HG03045 (cell line): Measurements from ENCODE around the gene ARHGAP32.

Source experiments
- ATAC-seq: cut with Tn5 transposase; IDR thresholded peaks from one replicate; pipeline ENCODE4 v1.9.1; 2021; ENCODE audit warnings: mild to moderate bottlenecking, moderate library complexity; ENCODE audit not compliant: unreplicated experiment

The ARHGAP32 gene

DNA sequence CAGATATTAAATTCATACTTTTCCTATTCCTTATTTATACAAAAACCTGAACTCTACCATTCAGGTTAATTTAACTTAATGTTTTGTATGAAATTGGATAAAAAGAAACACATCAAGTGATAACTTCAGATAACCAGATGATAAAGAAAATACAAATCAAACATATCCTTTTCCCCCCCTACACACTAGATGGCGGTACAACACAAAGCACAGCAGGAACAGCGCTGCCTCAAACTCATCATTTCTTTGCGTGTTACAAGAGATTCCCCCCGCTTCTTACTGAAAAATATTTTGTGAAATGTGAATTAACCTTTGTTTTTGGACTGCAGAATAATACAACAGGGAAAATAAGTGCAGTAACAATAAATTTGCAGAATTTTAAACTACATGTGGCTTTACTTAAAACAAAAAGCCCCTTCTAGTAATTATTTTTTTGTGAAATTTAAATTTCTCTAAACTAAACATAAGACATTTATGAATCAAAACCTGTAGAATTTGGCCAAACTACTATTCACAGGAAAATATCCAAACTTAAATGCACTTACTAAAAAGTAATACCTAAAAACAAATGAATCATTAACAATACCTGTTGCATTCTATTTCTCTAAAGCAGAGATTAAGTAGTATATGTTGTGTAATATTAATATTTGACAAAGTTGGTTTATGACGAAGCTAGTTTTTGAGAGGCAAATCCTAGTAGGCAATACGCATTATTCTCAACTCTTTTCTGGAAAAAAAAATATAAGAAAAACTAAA, 74.4 kb downstream of the ARHGAP32 start:
- ATAC-seq: no peak

DNA sequence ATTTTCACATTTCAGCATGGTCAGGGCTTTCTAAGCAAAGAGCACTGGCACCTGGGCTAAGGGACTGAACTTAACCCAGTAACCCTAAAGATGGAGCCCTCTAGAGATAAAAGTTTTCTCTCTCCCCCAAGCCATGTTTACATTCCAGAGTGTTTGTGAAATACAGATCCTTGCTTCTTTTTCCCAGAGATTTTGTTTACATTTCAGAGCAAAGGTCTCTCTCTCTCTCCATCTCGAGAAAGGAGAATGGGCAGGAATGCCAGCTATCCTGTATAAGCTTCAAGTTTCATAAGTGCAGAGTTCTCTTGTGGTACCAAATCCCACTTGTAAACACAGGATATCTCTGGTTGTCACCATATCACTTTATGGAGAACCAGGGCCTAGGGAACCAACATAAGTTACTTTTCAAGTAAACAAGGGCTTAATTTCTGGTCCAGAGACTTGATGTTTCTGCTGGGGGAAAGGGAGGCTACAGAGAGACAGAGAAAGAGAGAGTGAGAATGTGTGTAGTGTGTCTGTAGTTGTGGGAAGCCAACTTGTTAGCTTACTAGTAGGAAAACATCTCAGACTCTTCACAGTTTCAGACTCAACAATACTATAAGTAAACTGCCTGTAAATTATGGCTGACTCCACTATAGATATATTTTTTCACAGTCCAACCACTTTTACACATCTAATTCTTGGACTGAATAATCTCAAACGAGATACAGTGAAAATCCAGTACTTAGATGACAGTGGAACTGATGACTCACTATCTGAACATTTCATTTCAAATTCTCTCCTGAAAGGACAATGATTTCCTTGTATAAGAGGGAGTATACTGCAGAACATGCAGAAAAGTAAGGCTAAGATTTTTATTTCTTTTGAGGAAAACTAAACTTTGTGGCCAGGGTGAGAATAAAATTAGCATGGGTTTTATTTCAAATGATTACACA, 76.2 kb downstream of the ARHGAP32 start:
- ATAC-seq: no peak

DNA sequence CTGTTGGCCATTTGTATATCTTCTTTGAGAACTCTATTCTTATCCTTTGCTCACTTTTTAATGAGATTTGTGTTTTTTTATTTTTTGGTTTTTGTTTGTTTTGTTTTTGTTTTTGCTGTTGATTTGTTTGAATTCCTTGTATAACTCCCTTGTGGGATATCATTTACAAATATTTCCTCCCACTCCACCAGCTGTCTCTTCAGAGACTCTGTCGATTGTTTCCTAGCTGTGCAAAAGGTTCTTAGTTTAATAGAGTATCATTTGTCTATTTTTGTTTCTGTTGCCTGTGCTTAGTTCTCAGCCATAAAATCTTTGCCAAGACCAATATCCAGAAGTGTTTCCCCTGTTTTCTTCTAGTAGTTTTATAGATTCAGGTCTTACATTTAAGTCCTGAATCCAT, 82.4 kb downstream of the ARHGAP32 start:
- no peak for ATAC-seq

DNA sequence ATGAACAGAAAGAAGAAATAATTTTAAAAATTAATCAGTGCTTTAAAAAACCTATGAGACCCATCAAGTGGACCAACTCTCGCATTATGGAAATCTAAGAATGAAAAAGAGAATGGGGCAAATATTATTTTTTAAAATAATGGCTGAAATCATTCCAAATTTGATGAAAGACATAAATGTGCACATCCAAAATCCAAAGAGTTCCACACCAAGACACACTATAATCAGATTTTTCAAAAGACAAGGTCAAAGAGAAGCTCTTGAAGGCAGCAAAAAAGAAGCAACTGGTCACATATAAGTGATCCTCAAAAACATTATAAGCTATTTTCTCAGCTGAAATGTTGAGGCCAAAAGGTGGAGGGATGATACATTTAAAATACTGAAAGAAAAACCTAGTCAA, 85.3 kb downstream of the ARHGAP32 start:
- no peak for ATAC-seq

DNA sequence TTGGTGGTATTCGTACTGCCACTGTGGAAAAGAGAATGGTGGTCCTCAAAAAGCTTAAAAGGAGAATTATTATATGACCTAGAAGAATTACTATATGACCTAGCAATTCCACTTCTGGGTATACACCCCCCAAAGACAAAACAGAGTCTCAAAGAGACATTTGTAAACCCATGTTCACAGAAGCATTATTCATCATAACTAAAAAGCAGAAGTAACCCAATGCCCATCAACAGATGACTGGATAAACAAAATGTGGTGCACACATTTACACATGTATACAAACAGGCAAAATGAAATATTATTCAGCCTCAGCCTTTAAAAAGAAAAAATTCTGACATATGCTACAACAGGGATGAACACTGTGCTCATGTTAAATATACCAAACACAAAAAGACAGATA, 89.4 kb downstream of the ARHGAP32 start:
- ATAC-seq: no peak

DNA sequence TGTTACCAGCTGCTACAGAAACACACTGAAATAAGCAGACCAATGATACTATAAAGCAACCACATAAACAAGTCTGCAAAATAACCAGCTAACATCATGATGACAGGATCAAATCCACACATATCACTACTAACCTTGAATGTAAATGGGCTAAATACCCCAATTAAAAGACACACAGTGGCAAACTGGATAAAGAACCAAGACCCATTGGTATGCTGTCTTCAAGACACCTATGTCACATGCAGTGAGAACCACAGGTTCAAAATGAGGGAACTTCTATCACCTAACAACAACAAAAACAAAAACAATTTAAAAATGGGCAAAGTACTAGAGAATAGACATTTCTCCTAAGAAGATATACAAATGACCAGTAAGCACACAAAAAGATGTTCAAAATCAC, 89.9 kb downstream of the ARHGAP32 start:
- ATAC-seq: no peak

DNA sequence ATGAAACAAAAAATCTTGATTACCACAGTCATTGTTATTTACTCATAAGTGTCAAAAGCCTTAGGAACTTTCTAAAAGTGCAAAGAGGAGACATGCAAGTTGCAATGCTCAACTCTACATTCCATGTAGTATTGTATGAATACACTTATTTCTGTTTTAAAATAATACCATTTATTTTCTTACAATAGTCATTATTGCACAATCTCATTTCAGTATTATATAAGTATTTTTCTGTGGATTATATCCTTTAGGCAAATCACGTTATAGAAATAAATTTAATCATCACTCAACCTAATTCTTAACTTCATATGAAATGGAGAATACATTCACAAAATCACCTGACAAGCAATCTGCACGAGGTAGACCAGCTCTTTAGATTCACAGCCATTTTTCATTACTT, 98.8 kb downstream of the ARHGAP32 start:
- no peak for ATAC-seq

DNA sequence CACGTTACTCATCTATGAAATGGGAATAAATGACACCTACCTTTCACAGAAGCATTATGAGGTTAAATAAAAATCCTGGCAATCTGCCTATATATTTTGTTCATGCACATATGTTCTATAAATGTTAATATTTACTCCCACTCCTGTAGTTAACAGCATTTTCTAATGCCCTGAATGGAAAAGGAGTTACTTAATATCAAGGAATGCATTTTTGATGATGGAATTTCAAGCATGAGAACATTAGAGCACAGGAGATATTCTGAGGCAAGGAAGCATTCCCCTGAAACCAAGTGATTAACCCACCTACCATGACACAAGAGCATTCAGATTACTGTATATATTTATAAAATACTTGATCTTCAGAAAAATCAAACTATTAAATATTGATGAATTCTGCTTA, 102.1 kb downstream of the ARHGAP32 start:
- no peak for ATAC-seq

DNA sequence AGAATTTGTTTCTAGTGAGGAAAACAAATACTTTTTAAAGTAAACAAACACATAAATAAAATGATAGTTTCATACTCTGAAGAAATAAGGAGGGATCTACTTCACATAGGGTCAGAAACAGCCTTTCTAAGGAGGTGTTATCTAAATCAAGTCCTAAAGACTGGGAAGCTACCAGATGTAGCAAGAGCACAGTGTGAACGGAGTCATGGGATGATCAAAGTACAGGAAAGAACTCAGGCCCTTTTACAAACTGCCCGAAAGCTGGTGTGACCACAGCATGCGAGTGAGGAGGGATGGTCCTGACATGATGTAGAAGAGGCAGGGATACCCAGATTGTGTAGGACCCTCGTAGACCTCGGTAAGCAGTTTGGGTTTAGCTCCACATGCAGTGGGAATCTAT, 102.8 kb downstream of the ARHGAP32 start:
- no peak for ATAC-seq

DNA sequence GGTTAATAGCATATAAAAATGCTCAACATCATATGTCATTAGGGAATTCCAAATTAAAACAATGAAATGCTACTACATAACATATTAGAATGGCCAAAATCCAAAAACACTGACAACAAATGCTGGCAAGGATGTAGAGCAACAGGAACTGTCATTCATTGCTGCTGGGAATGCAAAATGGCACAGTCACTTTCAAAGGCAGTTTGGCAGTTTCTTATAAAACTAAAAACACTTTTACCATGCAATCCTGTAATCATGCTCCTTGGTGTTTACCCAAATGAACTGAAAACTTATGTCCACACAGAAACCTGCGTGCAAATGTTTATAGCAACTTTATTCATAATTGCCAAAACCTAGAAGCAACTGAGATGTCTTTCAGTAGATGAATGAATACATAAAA, 105.1 kb downstream of the ARHGAP32 start:
- no peak for ATAC-seq

DNA sequence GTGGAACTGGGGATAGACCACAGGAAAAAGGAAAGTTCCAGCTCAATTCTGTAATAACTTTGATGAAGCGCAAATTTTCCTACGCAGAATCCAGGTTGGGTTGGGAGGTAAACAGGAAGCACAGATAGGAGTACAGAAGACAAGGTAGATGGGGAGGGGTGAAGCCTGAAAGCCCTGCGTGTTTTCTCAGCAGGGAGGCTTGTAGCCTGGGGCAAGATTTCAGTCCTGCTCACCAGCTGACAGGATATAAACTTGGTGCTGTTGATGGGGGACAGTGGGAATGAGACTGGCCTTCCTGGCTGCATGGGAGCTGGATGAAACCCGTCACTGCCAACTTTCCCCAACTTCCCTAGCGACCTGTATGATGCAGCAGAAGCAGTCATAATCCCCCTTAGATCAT, 114.9 kb downstream of the ARHGAP32 start:
- ATAC-seq: no peak

DNA sequence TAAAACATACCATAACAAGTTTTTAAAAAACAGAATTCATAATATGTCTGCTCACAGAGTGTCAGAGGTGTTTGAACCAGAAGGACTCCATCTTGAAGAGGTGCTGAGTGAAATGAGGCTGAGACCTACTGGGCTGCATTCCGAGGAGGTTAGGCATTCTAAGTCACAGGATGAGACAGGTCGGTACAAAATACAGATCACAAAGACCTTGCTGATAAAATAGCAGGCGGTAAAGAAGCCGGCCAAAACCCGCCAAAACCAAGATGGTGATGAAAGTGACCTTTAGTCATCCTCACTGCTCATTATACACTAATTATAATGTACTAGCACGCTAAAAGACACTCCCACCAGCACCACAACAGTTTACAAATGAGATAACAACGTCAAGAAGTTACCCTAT, 116.4 kb downstream of the ARHGAP32 start:
- ATAC-seq: no peak

DNA sequence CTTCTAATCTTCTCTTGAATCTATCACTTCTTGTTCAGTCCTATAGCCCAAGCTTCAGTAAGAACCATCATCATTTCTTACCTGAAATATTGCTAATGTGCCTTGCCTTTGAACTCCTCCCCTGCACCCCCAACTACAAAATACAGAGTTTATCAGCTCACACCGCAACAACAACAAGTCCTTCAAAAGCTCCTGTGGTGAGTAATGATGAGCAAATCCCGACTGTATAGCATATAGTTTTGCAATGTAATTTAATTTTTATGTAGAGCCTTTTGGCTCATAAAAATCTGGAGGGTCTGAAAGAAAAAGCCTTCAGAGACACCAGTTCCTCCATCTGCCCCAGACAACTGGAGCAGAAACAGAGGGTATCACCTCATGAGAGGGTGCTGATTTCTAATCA, 124.7 kb downstream of the ARHGAP32 start:
- no peak for ATAC-seq

DNA sequence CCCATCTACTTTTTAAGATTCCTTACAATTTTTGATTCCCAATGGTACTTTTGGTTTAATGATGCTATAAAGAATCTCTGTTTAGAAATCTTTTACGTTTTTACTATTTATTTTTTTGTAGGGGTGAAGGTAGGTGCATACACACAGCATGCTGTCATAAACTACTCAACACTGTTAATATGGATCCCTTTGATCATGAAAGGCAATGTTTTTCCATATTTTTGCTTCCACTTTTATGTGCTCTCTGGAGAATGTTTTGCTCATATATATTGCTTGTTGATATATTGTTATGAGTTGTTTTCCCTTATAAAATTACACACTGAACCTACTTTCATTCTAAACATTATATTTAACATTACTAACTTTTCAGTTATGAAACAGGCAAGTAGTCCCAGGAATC, 125.9 kb downstream of the ARHGAP32 start:
- no peak for ATAC-seq

DNA sequence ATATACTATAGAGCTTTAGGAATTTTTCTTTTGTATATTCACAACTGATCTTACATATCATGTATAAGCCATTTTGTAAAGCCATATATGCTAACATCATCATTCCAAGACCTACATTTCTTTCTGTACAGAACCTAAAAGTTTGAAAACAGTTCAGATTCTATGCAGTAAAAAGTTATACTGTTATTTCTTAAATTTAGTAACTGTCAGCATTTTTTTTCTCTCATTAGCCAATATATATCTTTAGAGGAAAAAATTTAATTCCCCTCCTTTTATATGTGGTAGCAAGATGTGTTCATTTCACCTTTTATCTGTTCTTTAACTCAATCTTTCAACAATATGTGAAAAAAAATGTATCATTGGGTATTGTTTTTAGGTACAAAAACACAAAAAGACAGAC, 129.0 kb downstream of the ARHGAP32 start:
- no peak for ATAC-seq

DNA sequence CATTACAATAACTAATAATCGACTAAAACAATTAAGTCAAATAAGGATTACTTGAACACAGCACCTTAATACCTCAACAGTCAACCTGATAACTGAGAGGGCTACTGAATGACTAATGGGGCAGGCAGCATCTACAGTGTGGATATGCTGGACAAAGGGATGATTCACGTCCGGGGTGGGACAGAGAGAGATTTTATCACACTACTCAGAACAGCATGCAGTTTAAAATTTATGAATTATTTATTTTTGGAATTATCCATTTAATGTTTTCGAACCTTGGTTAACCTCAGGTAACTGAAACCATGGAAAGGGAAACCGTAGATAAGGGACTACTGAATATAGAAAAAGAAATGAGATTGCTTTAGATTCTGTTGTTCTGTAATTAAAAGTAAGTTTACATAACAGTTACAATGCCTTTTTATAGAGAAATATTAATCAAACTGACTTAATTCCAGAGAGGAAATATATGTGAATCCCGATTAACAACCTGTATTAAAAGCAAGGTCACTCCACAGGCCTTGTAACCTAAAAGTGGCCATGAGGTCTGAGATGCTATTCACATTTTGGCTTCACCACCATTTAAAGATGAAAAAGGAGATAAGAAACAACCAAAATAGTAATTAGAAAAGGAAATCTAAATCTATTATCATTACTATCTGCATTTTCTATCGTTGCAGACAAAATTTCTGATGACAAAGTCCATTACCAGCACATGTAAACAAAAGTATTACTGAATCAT, 130.5 kb downstream of the ARHGAP32 start:
- no peak for ATAC-seq

DNA sequence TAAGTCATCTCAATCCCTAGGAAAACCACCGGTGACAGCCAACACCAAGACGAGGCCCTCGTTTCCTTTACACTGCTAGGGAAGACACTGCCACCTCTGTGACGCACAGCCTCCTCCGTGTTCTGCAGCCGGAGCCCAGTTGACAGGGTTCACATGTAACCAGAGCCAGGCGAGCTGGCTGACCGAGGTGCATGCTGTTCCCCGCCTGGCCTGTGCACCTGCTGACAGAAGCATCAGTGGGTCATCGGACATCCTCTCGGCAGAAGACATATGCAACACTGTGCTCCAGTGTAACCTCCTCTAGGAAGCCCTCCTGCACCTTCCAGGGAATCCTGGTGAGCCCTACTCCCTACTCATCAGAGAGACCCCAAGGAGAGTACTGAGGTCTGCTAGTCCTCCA, 135.2 kb downstream of the ARHGAP32 start:
- ATAC-seq: no peak

DNA sequence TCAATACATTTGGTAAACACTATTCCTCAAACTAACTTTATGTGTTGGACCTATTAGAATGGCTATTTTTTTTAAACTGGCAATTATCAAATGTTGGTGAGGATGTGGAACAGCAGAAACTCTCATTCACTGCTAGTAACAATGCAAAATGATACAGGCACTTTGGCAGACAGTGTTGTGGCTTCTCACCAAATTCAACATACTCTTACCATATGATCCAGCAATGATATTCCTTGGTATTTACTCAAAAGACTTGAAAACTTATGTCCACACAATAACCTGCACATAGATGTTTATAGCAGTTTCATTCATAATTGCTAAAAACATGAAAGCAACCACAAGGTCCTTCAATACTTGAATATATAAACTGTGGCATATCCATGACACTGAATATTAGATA, 136.9 kb downstream of the ARHGAP32 start:
- ATAC-seq: no peak

DNA sequence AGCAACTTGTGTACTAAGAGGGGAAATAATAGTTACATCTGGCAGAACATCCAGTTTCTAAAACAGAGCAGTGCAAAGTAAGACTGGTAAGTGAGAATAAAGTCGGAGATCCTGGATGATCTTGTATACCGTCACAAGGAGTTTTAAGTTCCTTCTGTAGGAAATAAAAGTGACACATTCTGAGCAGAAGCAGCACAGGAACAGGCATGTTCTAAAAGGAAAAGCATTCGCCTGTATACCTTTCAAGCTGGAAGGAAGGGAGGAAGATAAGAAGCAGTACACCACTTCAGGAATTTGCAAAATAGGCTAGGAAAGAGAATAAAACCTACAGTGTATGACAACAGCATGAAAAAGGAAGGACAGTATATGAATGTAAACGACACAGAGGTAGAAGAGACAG, 143.2 kb downstream of the ARHGAP32 start:
- ATAC-seq: no peak

DNA sequence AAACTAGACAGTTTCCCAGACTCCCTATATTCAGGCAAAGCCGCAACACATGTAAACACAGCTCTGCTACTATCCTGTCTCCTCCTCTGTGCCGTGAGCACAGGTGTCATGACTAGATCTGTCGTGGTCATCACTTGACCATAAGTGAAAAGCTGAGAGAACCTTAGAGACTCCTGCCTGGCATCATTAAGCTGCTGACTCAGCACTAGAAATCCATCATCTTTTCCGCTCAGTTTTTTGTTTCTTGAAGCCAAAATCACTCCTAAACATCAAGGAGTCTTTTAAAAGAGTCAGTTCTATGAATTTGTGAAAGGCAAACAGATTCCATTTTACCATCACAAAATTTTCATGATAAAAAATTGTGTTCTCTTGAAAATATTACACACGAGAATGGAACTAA, 147.0 kb downstream of the ARHGAP32 start:
- no peak for ATAC-seq

DNA sequence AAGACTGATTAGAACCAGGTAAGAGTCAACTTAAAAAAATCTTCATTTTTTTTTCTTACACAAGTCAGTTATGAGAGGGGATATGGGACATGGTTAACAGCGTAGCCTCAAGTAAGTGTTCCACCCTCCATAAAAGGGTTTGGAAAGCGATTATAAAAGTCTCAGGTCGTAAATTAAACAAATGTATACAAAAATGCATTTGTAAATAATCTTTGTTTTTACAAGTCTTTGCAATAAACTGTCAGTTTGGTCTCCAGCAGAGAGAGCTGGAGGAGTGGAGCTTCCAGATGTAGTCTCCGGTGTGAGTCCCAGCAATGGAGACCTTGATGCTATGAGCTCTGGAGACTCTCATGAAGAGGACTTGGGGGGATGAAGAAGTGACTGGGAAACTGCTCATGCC, 149.6 kb downstream of the ARHGAP32 start:
- no peak for ATAC-seq

DNA sequence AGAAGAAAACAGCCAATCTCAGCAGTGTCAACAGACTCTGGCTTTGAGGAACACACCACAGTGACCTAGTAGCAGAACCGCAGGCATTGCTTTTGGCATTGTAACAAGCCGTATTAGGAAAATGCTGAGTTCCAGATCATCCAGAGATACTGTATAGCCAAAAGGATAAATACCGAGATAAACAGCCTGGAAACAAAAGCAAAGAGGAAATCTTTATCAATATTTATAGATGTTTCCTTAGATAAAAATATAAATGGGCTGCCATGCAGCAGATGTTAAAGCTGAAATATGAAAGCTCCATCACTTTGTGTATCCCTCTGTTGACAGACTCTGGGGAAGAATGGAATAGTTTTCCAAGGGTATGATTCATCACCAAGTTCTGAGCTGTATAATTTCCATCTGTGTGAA, 150.5 kb downstream of the ARHGAP32 start:
- no peak for ATAC-seq
